Prostate gland (tissue), 2 donors: ENCODE data around the gene NRROS.

Source experiments
- CTCF ChIP-seq, 4 experiments: fragments of 200-600 bp in 2 of 4; fragments of 450-650 bp in 2 of 4; sonication (generic) in 2 of 4; IDR thresholded peaks; 1 replicate in 3 of 4; 2 replicates in 1 of 4; pipeline ENCODE4 v1.5.1; 2016 to 2019; ENCODE audit warnings: antibody characterized with exemption in 4 of 4, mild to moderate bottlenecking in 2 of 4, moderate library complexity in 2 of 4
- POLR2A ChIP-seq: fragments of 450-650 bp; IDR thresholded peaks from one replicate; pipeline ENCODE4 v1.6.1; 2016; ENCODE audit warnings: antibody characterized with exemption, mild to moderate bottlenecking
- POLR2AphosphoS5 ChIP-seq: sonication (generic); formaldehyde crosslinking; IDR thresholded peaks from one replicate; pipeline ENCODE4 v1.6.1; 2017; ENCODE audit warnings: antibody characterized with exemption

- TF ChIP-seq CTCF (IDR thresholded peaks at IDR 0.05), result no peak
- peak; percentile 44 for TF ChIP-seq POLR2AphosphoS5
- no peak for TF ChIP-seq POLR2A
Observed at GRCh38 chr3:196707566-196707965, 68.1 kb downstream of the NRROS start.
